SK-N-SH (cell line): ENCODE measurements around the gene LRP4. TPM values are rescaled to one million over a fixed set of nuclear protein-coding genes. Genes with fewer than 3 reads are reported as not detected.

Experiments
- CTCF ChIA-PET: fragments of 300-600, 350-600 bp; formaldehyde crosslinking; extraction: SDS; loops from one replicate; lab custom pipeline; 2021; lab: Yijun Ruan, JAX
- POLR2A ChIA-PET: fragments of 350-600 bp; sonication (Branson Sonifier 250); formaldehyde crosslinking; extraction: SDS; loops from one replicate; lab custom pipeline; 2020; ENCODE audit warnings: antibody characterized with exemption, inconsistent platforms; lab: Yijun Ruan, JAX
- DNase-seq: peaks from one replicate; pipeline ENCODE4 v3.0.0; 2012
- H2AFZ ChIP-seq: fragments of 200-600 bp; sonication (generic); 2 replicates; pipeline ENCODE4 v1.8.1; 2016; ENCODE audit warnings: antibody characterized with exemption, mild to moderate bottlenecking, low read depth
- H3F3A ChIP-seq: fragments of 200-600 bp; sonication (generic); replicated peaks from 2 replicates; pipeline ENCODE3; 2016; ENCODE audit warnings: antibody characterized with exemption, mild to moderate bottlenecking; ENCODE audit not compliant: insufficient read depth
- H3K27ac ChIP-seq, 2 experiments: fragments of 200-500 bp in 1 of 2; fragments of 200-600 bp in 1 of 2; sonication (Bioruptor generic) in 1 of 2; sonication (generic), shearing (Covaris generic) in 1 of 2; 2 replicates each; pipeline versions ENCODE4 v1.5.1 to v1.6.1; 2014 to 2016; ENCODE audit warnings: low read depth in 2 of 2, inconsistent platforms in 1 of 2, low read length in 1 of 2, mild to moderate bottlenecking in 1 of 2, mixed read lengths in 1 of 2
- H3K27me3 ChIP-seq: fragments of 200-600 bp; sonication (generic), shearing (Covaris generic); 2 replicates; pipeline ENCODE4 v1.6.1; 2016; ENCODE audit warnings: mixed run types; ENCODE audit not compliant: insufficient read depth
- H3K36me3 ChIP-seq, 2 experiments: fragments of 200-500 bp in 1 of 2; fragments of 200-600 bp in 1 of 2; sonication (Bioruptor generic) in 1 of 2; sonication (generic) in 1 of 2; replicated peaks in 1 of 2; 2 replicates each; pipeline versions ENCODE3 to v1.5.1; 2014 to 2016; ENCODE audit warnings: low read length in 1 of 2, mild to moderate bottlenecking in 1 of 2; ENCODE audit not compliant: insufficient read depth in 2 of 2, control insufficient read depth in 1 of 2
- H3K4me1 ChIP-seq, 2 experiments: fragments of 200-500 bp in 1 of 2; fragments of 200-600 bp in 1 of 2; sonication (Bioruptor generic) in 1 of 2; sonication (generic), shearing (Covaris generic) in 1 of 2; 2 replicates each; pipeline versions ENCODE4 v1.5.1 to v1.6.1; 2014 to 2016; ENCODE audit warnings: low read depth in 1 of 2, low read length in 1 of 2, mixed run types in 1 of 2; ENCODE audit not compliant: insufficient read depth in 2 of 2, control insufficient read depth in 1 of 2
- H3K4me2 ChIP-seq: fragments of 200-600 bp; sonication (generic), shearing (Covaris generic); 2 replicates; pipeline ENCODE4 v1.6.1; 2017; ENCODE audit warnings: mixed run types
- H3K4me3 ChIP-seq, 2 experiments: fragments of 200-500 bp in 1 of 2; fragments of 200-600 bp in 1 of 2; sonication (Bioruptor generic) in 1 of 2; sonication (generic), shearing (Covaris generic) in 1 of 2; 2 replicates each; pipeline versions ENCODE4 v1.5.1 to v1.8.1; 2014 to 2016; ENCODE audit warnings: low read depth in 2 of 2, inconsistent platforms in 1 of 2, low read length in 1 of 2, mild to moderate bottlenecking in 1 of 2, mixed read lengths in 1 of 2, moderate library complexity in 1 of 2
- H3K79me2 ChIP-seq: fragments of 200-600 bp; sonication (generic); 2 replicates; pipeline ENCODE4 v1.8.1; 2017; ENCODE audit warnings: mild to moderate bottlenecking; ENCODE audit not compliant: insufficient read depth
- H3K9ac ChIP-seq: fragments of 200-600 bp; sonication (generic); 2 replicates; pipeline ENCODE4 v1.6.1; 2017; ENCODE audit warnings: mixed run types
- H3K9me2 ChIP-seq: fragments of 200-600 bp; sonication (generic); 2 replicates; pipeline ENCODE4 v1.6.1; 2017; ENCODE audit warnings: mixed run types
- H3K9me3 ChIP-seq: fragments of 200-600 bp; sonication (generic); 2 replicates; pipeline ENCODE4 v1.6.1; 2017; ENCODE audit warnings: mixed run types, mild to moderate bottlenecking, moderate library complexity
- H4K20me1 ChIP-seq: fragments of 200-600 bp; sonication (generic); 2 replicates; pipeline ENCODE4 v1.6.1; 2017; ENCODE audit warnings: mild to moderate bottlenecking, mixed run types; ENCODE audit not compliant: insufficient read depth
- ELF1 ChIP-seq: IDR thresholded peaks from 2 replicates; pipeline ENCODE4 v1.4.0; 2012
- EP300 ChIP-seq, 2 experiments: IDR thresholded peaks; 2 replicates each; pipeline versions ENCODE4 v1.4.0 to v1.6.1; 2012; ENCODE audit warnings: borderline replicate concordance in 1 of 2, low read depth in 1 of 2, low read length in 1 of 2
- EZH2phosphoT487 ChIP-seq: fragments of 200-600 bp; sonication (generic); IDR thresholded peaks from 2 replicates; pipeline ENCODE4 v1.6.1; 2017; ENCODE audit warnings: low read depth, mixed run types, mild to moderate bottlenecking, antibody characterized with exemption, moderate library complexity, borderline replicate concordance
- FOSL2 ChIP-seq: IDR thresholded peaks from 2 replicates; pipeline ENCODE4 v1.4.0; 2012; ENCODE audit warnings: low read depth, mild to moderate bottlenecking, moderate library complexity, borderline replicate concordance
- FOXM1 ChIP-seq: IDR thresholded peaks from 2 replicates; pipeline ENCODE4 v1.4.0; 2012; ENCODE audit warnings: low read depth, mild to moderate bottlenecking
- GABPA ChIP-seq: IDR thresholded peaks from 2 replicates; pipeline ENCODE4 v1.4.0; 2012; ENCODE audit warnings: low read depth, mild to moderate bottlenecking
- GATA2 ChIP-seq: sonication (generic); formaldehyde crosslinking; IDR thresholded peaks from 2 replicates; pipeline ENCODE4 v1.5.0; 2020; ENCODE audit warnings: mild to moderate bottlenecking, missing genetic modification reagents
- JUND ChIP-seq: IDR thresholded peaks from 2 replicates; pipeline ENCODE4 v1.4.0; 2012
- MEF2A ChIP-seq: IDR thresholded peaks from 2 replicates; pipeline ENCODE4 v1.4.0; 2012; ENCODE audit warnings: low read depth, borderline replicate concordance
- MXI1 ChIP-seq: IDR thresholded peaks from 2 replicates; pipeline ENCODE4 v1.6.1; 2012; ENCODE audit warnings: mild to moderate bottlenecking, low read depth, low read length, improper control_type of control experiment
- NRF1 ChIP-seq: IDR thresholded peaks from 2 replicates; pipeline ENCODE4 v1.6.1; 2012; ENCODE audit warnings: low read depth, mild to moderate bottlenecking, low read length
- RCOR1 ChIP-seq: fragments of 150-350 bp; IDR thresholded peaks from 2 replicates; pipeline ENCODE4 v1.6.1; 2017; ENCODE audit warnings: antibody characterized with exemption, low read length
- REST ChIP-seq: IDR thresholded peaks from 2 replicates; pipeline ENCODE4 v1.6.1; 2012; ENCODE audit warnings: mild to moderate bottlenecking, low read depth, low read length, moderate library complexity
- SMC3 ChIP-seq: IDR thresholded peaks from 2 replicates; pipeline ENCODE4 v1.6.1; 2012; ENCODE audit warnings: low read depth, low read length, improper control_type of control experiment
- USF1 ChIP-seq: IDR thresholded peaks from 2 replicates; pipeline ENCODE4 v1.4.0; 2012; ENCODE audit warnings: low read depth, borderline replicate concordance
- USF2 ChIP-seq: fragments of 150-350 bp; IDR thresholded peaks from 2 replicates; pipeline ENCODE4 v1.6.1; 2017; ENCODE audit warnings: antibody characterized with exemption, low read length, low read depth, borderline replicate concordance
- ZBTB33 ChIP-seq: IDR thresholded peaks from 2 replicates; pipeline ENCODE4 v1.4.0; 2012; ENCODE audit warnings: low read depth, borderline replicate concordance
- WGBS: methylation state at CpG from one replicate; pipeline ENCODE4 v1.1.6; 2017; ENCODE audit warnings: low lambda C conversion rate; 5-methylcytosine and 5-hydroxymethylcytosine counted together
- polyA plus RNA-seq, 3 experiments: library from polyadenylated mRNA; depleted of rRNA; stranded (reverse); fragments of >200 nt; gene quantifications; 2 replicates each; pipeline ENCODE4 v1.2.3, GENCODE V29; 2012

Gene LRP4
- polyA plus RNA-seq, 1 of the 3 experiments (the other 2 are of a cell fraction): 10.9 TPM

GRCh38 chr11:46902694-46903093 is 15.7 kb downstream of the LRP4 start:
- H3K4me2 ChIP-seq: no peak overlapping the region
- TF ChIP-seq REST: no peak
- TF ChIP-seq GATA2 (CRISPR knock-in tag): no peak
- no peak for TF ChIP-seq JUND
- no peak for TF ChIP-seq FOSL2
- no peak for TF ChIP-seq GABPA
- TF ChIP-seq MXI1: no peak
- TF ChIP-seq EZH2phosphoT487: no peak
- TF ChIP-seq RCOR1: no peak
- TF ChIP-seq USF1: no peak
- TF ChIP-seq MEF2A: no peak
- TF ChIP-seq NRF1: no peak
- no peak for TF ChIP-seq FOXM1
- no peak for TF ChIP-seq SMC3
- no peak for TF ChIP-seq ZBTB33
- no peak for TF ChIP-seq EP300 (IDR thresholded peaks at IDR 0.05; ENCODE audit: borderline replicate concordance in 1 of 2, low read depth in 1 of 2, low read length in 1 of 2)
- no peak for TF ChIP-seq ELF1
- TF ChIP-seq USF2: no peak
- H3K4me1 ChIP-seq: no peaks in the 10 kb centered on the region; a peak in 1 of 4 replicates
- no peaks in the 10 kb centered on the region for H3K27me3 ChIP-seq
- no peaks in the 10 kb centered on the region for H3F3A ChIP-seq
- ChIA-PET CTCF (interaction anchor here (0.7 to 7.0 kb wide), 4 partner anchors 14 to 252 kb away, joined by 3 to 37 read pairs (median 3); no protein-coding TSS in a partner anchor), POLR2A (no interaction called here)
- H3K36me3 ChIP-seq: peaks cover 0 to 4% of the 10 kb centered on the region in 2 experiments
- no peaks in the 10 kb centered on the region for H4K20me1 ChIP-seq
- no peaks in the 10 kb centered on the region for H3K9me3 ChIP-seq
- no peaks in the 10 kb centered on the region for H3K9me2 ChIP-seq
- no peak for DNase-seq
- no peaks in the 10 kb centered on the region for H3K79me2 ChIP-seq
- H3K27ac ChIP-seq: no peak overlapping the region
- 86% methylated on average over 4 of the region's 6 CpGs for WGBS
- no peak overlapping the region for H3K9ac ChIP-seq
- no peak overlapping the region for H2AFZ ChIP-seq
- H3K4me3 ChIP-seq: no peak overlapping the region
